Nephron progenitor cell (in vitro differentiated cells): ENCODE data around the gene ANLN.
"Not testable (repeated sequence)": the region's sequence is repeated elsewhere in the genome, so short reads cannot be mapped to it uniquely, and the experiment has no call there.

Source experiments
- DNase-seq: peaks from one replicate; pipeline ENCODE4 v3.0.0; 2021
- H3K27ac Mint-ChIP-seq: 2 replicates; pipeline ENCODE4 v1.8.0; 2021; ENCODE audit warnings: mild to moderate bottlenecking, moderate library complexity, mixed read lengths
- H3K27me3 Mint-ChIP-seq: 2 replicates; pipeline ENCODE4 v1.8.0; 2021; ENCODE audit warnings: mild to moderate bottlenecking, low read depth, mixed read lengths; ENCODE audit not compliant: poor library complexity
- H3K36me3 Mint-ChIP-seq: 2 replicates; pipeline ENCODE4 v1.8.0; 2021; ENCODE audit warnings: low read depth, mixed read lengths
- H3K4me1 Mint-ChIP-seq: 2 replicates; pipeline ENCODE4 v1.8.0; 2021; ENCODE audit warnings: mixed read lengths
- H3K4me3 Mint-ChIP-seq: 2 replicates; pipeline ENCODE4 v1.8.0; 2021; ENCODE audit warnings: mild to moderate bottlenecking, moderate library complexity, mixed read lengths
- H3K9me3 Mint-ChIP-seq: 2 replicates; pipeline ENCODE4 v1.8.0; 2021; ENCODE audit warnings: mild to moderate bottlenecking, moderate library complexity, mixed read lengths
- CTCF ChIP-seq: fragments of 200-600 bp; sonication (generic); IDR thresholded peaks from 2 replicates; pipeline ENCODE4 v1.5.0; 2021; ENCODE audit warnings: antibody characterized with exemption

Gene ANLN

GRCh38 chr7:36486336-36486735, 96.7 kb downstream of the ANLN start:
- H3K4me1 Mint-ChIP-seq, result peaks cover 25% of the 10 kb centered on the region

GRCh38 chr7:36487756-36488336, 98.2 kb downstream of the ANLN start:
- no peaks in the 10 kb centered on the region for H3K36me3 Mint-ChIP-seq
- peak; percentile 78 for TF ChIP-seq CTCF
- DNase-seq, result peak; percentile 12
- H3K27ac Mint-ChIP-seq, result no peak overlapping the region
- H3K4me3 Mint-ChIP-seq, result no peak overlapping the region
- no peaks in the 10 kb centered on the region for H3K27me3 Mint-ChIP-seq
- peaks cover 25% of the 10 kb centered on the region for H3K4me1 Mint-ChIP-seq
- peaks cover 34% of the 10 kb centered on the region for H3K9me3 Mint-ChIP-seq

More at GRCh38 chr7:36486336-36486735, 96.7 kb downstream of the ANLN start:
- peaks cover 5% of the 10 kb centered on the region for H3K36me3 Mint-ChIP-seq
- H3K9me3 Mint-ChIP-seq, result peaks cover 38% of the 10 kb centered on the region
- TF ChIP-seq CTCF, result no peak
- no peaks in the 10 kb centered on the region for H3K27me3 Mint-ChIP-seq
- no peak for DNase-seq
- H3K27ac Mint-ChIP-seq, result no peak overlapping the region
- no peak overlapping the region for H3K4me3 Mint-ChIP-seq

- H3K4me3 Mint-ChIP-seq, H3K36me3 Mint-ChIP-seq, H3K27me3 Mint-ChIP-seq, DNase-seq, H3K27ac Mint-ChIP-seq: not testable (repeated sequence)
- H3K4me1 Mint-ChIP-seq, result peaks cover 20% of the 10 kb centered on the region
- H3K9me3 Mint-ChIP-seq, result peaks cover 37% of the 10 kb centered on the region
Measured at GRCh38 chr7:36488672-36489071, 99.0 kb downstream of the ANLN start.

- Mint-ChIP-seq H3K4me3 (no peak overlapping the region), H3K27me3 (peaks cover 3% of the 10 kb centered on the region), H3K9me3 (peaks cover 49% of the 10 kb centered on the region), H3K27ac (no peak overlapping the region), H3K4me1 (peaks cover 12% of the 10 kb centered on the region), H3K36me3 (peaks cover 3% of the 10 kb centered on the region)
- DNase-seq, result no peak
- no peak for TF ChIP-seq CTCF
Measured at GRCh38 chr7:36490419-36490830, 100.8 kb downstream of the ANLN start.

GRCh38 chr7:36491317-36491716, 101.7 kb downstream of the ANLN start:
- no peak for DNase-seq
- no peak for TF ChIP-seq CTCF
- Mint-ChIP-seq H3K27me3 (peaks cover 3% of the 10 kb centered on the region), H3K4me3 (no peak overlapping the region), H3K27ac (no peak overlapping the region), H3K4me1 (peaks cover 3% of the 10 kb centered on the region), H3K36me3 (peaks cover 3% of the 10 kb centered on the region), H3K9me3 (peaks cover 54% of the 10 kb centered on the region)

GRCh38 chr7:36496576-36496975, 106.9 kb downstream of the ANLN start:
- Mint-ChIP-seq H3K4me3 (no peak overlapping the region), H3K36me3 (peaks cover 3% of the 10 kb centered on the region), H3K27ac (no peak overlapping the region), H3K9me3 (peaks cover 41% of the 10 kb centered on the region), H3K27me3 (peaks cover 3% of the 10 kb centered on the region), H3K4me1 (peaks cover 6% of the 10 kb centered on the region)
- DNase-seq, result no peak
- TF ChIP-seq CTCF, result no peak

GRCh38 chr7:36497176-36497575, 107.5 kb downstream of the ANLN start:
- DNase-seq, H3K27ac Mint-ChIP-seq, H3K27me3 Mint-ChIP-seq, H3K4me3 Mint-ChIP-seq, H3K36me3 Mint-ChIP-seq, H3K4me1 Mint-ChIP-seq: not testable (repeated sequence)
- peaks cover 36% of the 10 kb centered on the region for H3K9me3 Mint-ChIP-seq
